Liver (tissue), 9 donors: ENCODE results near the gene FAT2. TPM values are rescaled to one million over a fixed set of nuclear protein-coding genes. Genes with fewer than 3 reads are reported as not detected.

Source experiments
- DNase-seq: peaks from one replicate; pipeline ENCODE4 v3.0.0-alpha.2; 2017; ENCODE audit warnings: low spot score
- H3K27ac ChIP-seq, 2 donors: one replicate each; pipeline ENCODE4 v1.7.0; 2013; ENCODE audit warnings: inconsistent platforms in 2 of 2, low read length in 2 of 2, control low read depth in 1 of 2, low read depth in 1 of 2, mild to moderate bottlenecking in 1 of 2
- H3K27me3 ChIP-seq, 4 donors: one replicate each; pipeline versions ENCODE4 v1.6.1 to v1.7.0; 2013; ENCODE audit warnings: low read length in 3 of 4, inconsistent platforms in 1 of 4, mild to moderate bottlenecking in 1 of 4, moderate library complexity in 1 of 4; ENCODE audit not compliant: control insufficient read depth in 4 of 4, insufficient read depth in 4 of 4
- H3K36me3 ChIP-seq, 4 donors: one replicate each; pipeline versions ENCODE4 v1.6.1 to v1.7.0; 2013; ENCODE audit warnings: low read length in 3 of 4, mild to moderate bottlenecking in 3 of 4, low read depth in 1 of 4, moderate library complexity in 1 of 4; ENCODE audit not compliant: control insufficient read depth in 4 of 4, insufficient read depth in 3 of 4
- H3K4me1 ChIP-seq, 4 donors: one replicate each; pipeline versions ENCODE4 v1.6.1 to v1.7.0; 2013; ENCODE audit warnings: low read length in 3 of 4, mild to moderate bottlenecking in 3 of 4, moderate library complexity in 1 of 4; ENCODE audit not compliant: control insufficient read depth in 4 of 4, insufficient read depth in 4 of 4
- H3K4me3 ChIP-seq, 3 donors: one replicate each; pipeline versions ENCODE4 v1.6.1 to v1.7.0; 2013; ENCODE audit warnings: low read length in 3 of 3, control low read depth in 1 of 3, low read depth in 1 of 3, mild to moderate bottlenecking in 1 of 3
- H3K9ac ChIP-seq, 2 donors: one replicate each; pipeline ENCODE4 v1.7.0; 2013; ENCODE audit warnings: low read length in 2 of 2, mild to moderate bottlenecking in 2 of 2, moderate library complexity in 2 of 2, control low read depth in 1 of 2, low read depth in 1 of 2
- H3K9me3 ChIP-seq, 4 donors: one replicate each; pipeline versions ENCODE4 v1.6.1 to v1.7.0; 2013; ENCODE audit warnings: low read length in 3 of 4; ENCODE audit not compliant: control insufficient read depth in 4 of 4
- FOXA2 ChIP-seq: IDR thresholded peaks from 2 replicates; pipeline ENCODE4 v1.6.1; 2016; ENCODE audit warnings: antibody characterized with exemption
- GABPA ChIP-seq, 2 donors: IDR thresholded peaks in 1 of 2; conservative IDR thresholded peaks in 1 of 2; 2 replicates each; pipeline ENCODE4 v1.6.1; 2016; ENCODE audit warnings: antibody characterized with exemption in 2 of 2, mild to moderate bottlenecking in 1 of 2, moderate library complexity in 1 of 2
- HNF4A ChIP-seq, 2 donors: conservative IDR thresholded peaks; 2 replicates each; pipeline ENCODE4 v1.6.1; 2016; ENCODE audit warnings: antibody characterized with exemption in 2 of 2, mild to moderate bottlenecking in 2 of 2
- JUND ChIP-seq, 2 donors: IDR thresholded peaks; 2 replicates each; pipeline ENCODE4 v1.6.1; 2016; ENCODE audit warnings: antibody characterized with exemption in 2 of 2
- MAX ChIP-seq: IDR thresholded peaks from 2 replicates; pipeline ENCODE4 v1.6.1; 2016; ENCODE audit warnings: antibody characterized with exemption
- NR2F2 ChIP-seq: IDR thresholded peaks from 2 replicates; pipeline ENCODE4 v1.6.1; 2016; ENCODE audit warnings: antibody characterized with exemption
- RAD21 ChIP-seq, 2 donors: IDR thresholded peaks; 2 replicates each; pipeline ENCODE4 v1.6.1; 2016; ENCODE audit warnings: antibody characterized with exemption in 2 of 2, mild to moderate bottlenecking in 2 of 2
- RXRA ChIP-seq, 2 donors: IDR thresholded peaks; 2 replicates each; pipeline ENCODE4 v1.6.1; 2017 to 2018; ENCODE audit warnings: antibody characterized with exemption in 2 of 2, mild to moderate bottlenecking in 1 of 2
- SP1 ChIP-seq: IDR thresholded peaks from 2 replicates; pipeline ENCODE4 v1.6.1; 2018; ENCODE audit warnings: antibody characterized with exemption, mild to moderate bottlenecking
- TAF1 ChIP-seq: conservative IDR thresholded peaks from 2 replicates; pipeline ENCODE4 v1.6.1; 2016; ENCODE audit warnings: antibody characterized with exemption, mild to moderate bottlenecking
- YY1 ChIP-seq: IDR thresholded peaks from 2 replicates; pipeline ENCODE4 v1.6.1; 2016; ENCODE audit warnings: antibody characterized with exemption, mild to moderate bottlenecking
- WGBS: extraction: QIAGEN DNeasy Blood & Tissue Kit; methylation state at CpG from one replicate; pipeline ENCODE4 v1.1.7; 2013; 5-methylcytosine and 5-hydroxymethylcytosine counted together
- polyA plus RNA-seq, 2 donors: library from polyadenylated mRNA; stranded (reverse) in 1 of 2; unstranded in 1 of 2; fragments of 200-250 nt in 1 of 2; fragments of >200 nt in 1 of 2; fragmentation: Nextera tagmentation in 1 of 2; extraction: Ambion mirVana in 1 of 2; gene quantifications; one replicate each; pipeline versions ENCODE4 v1.2.1 to v1.2.3, GENCODE V29; 2013 to 2015
- total RNA-seq, 2 donors: library from RNA; depleted of rRNA; stranded (reverse); fragments of >200 nt; gene quantifications; one replicate each; pipeline ENCODE4 v1.2.3, GENCODE V29; 2014
- TF ChIP-seq, protein P1 (sequence below): IDR thresholded peaks from 2 replicates; pipeline ENCODE4 v1.6.1; 2016; ENCODE audit warnings: antibody characterized with exemption
- TF ChIP-seq, protein P2 (sequence below): IDR thresholded peaks from 2 replicates; pipeline ENCODE4 v1.6.1; 2016; ENCODE audit warnings: antibody characterized with exemption, mild to moderate bottlenecking
- donor health status: healthy.
- donor health status: healthy.
- donor health status: healthy.
- donor health status: healthy.
- donor health status: healthy.

FAT2 gene
- total and polyA plus RNA-seq, 4 donors: under 0.01 to 0.07 TPM; not detected in 2

- TF ChIP-seq TAF1: no peak
Measured at GRCh38 chr5:151617841-151618710, 26.9 kb upstream of the FAT2 start (continued).

DNA sequence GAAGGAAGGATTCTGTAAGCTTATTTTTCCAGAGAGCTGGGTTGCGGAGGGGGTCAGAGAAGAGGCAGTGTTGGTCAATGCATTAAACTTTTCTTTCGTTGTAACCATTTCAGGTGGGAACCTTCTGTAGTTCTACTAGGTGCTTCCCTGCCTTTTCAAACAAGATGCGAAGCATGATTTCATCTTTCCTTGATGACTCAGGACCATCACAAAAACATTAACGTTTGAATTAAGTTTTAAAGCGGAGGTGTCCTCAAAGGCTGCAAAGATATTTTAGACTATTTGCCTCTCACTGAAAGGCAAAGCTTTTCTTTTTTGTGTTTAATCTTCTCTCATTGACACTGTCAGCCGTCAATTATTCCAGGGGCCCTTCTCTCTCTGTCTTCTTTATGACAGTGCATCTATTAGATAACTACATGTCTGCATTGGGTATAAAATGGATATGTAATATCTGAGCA lies 26.3 kb upstream of the FAT2 start:
- no peak for TF ChIP-seq YY1
- TF ChIP-seq MAX: no peak
- TF ChIP-seq JUND (IDR thresholded peaks at IDR 0.05): no peak
- TF ChIP-seq TAF1: no peak
- no peak overlapping the region for H3K27ac ChIP-seq
- DNase-seq: no peak
- no peaks in the 10 kb centered on the region for H3K4me1 ChIP-seq
- no peaks in the 10 kb centered on the region for H3K36me3 ChIP-seq
- WGBS: 85% methylated on average over 6 of the region's 6 CpGs
- peaks cover 0 to 3% (median 0%) of the 10 kb centered on the region in 4 donors for H3K9me3 ChIP-seq
- no peak overlapping the region for H3K9ac ChIP-seq
- peaks cover 0 to 3% (median 1%) of the 10 kb centered on the region in 4 donors for H3K27me3 ChIP-seq
- H3K4me3 ChIP-seq: no peak overlapping the region

- Histone ChIP-seq H3K9me3 (peaks cover 0 to 3% (median 0%) of the 10 kb centered on the region in 4 donors), H3K36me3 (no peaks in the 10 kb centered on the region), H3K4me1 (no peaks in the 10 kb centered on the region), H3K27me3 (no peaks in the 10 kb centered on the region), H3K9ac (no peak overlapping the region), H3K4me3 (no peak overlapping the region), H3K27ac (no peak overlapping the region)
- 71% methylated on average over 4 of the region's 4 CpGs for WGBS
- no peak for TF ChIP-seq RAD21 (IDR thresholded peaks at IDR 0.05)
- DNase-seq: no peak
Measured at GRCh38 chr5:151615431-151615830, 24.3 kb upstream of the FAT2 start.

DNA sequence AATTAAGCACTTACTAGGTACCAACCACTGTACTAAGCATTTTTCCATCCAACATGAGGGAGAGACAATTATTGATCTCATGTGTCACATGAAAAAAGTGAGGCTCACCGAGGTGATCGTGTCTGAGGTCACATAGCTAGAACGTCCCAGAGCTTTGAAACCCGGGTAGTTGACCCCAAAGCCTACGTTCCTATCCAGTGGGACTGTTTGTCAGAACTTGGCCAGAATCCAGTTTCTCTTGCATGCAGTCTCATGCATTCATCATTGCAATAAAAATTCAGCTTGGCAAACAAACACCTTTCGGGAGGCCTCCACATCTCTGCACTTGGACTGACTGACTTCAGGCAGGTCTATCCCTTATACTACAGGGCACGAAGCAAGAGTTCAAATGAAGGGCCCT lies 23.4 kb upstream of the FAT2 start:
- Histone ChIP-seq H3K27me3 (peaks cover 0 to 4% (median 0%) of the 10 kb centered on the region in 4 donors), H3K9ac (no peak overlapping the region), H3K27ac (no peak overlapping the region), H3K36me3 (no peaks in the 10 kb centered on the region), H3K4me1 (no peaks in the 10 kb centered on the region), H3K9me3 (peaks cover 0 to 3% (median 0%) of the 10 kb centered on the region in 4 donors), H3K4me3 (no peak overlapping the region)
- TF ChIP-seq RXRA (IDR thresholded peaks at IDR 0.05): peak; percentile 65 to 66
- TF ChIP-seq FOXA2: no peak
- TF ChIP-seq, protein P1, sequence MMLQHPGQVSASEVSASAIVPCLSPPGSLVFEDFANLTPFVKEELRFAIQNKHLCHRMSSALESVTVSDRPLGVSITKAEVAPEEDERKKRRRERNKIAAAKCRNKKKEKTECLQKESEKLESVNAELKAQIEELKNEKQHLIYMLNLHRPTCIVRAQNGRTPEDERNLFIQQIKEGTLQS: no peak
- 35% methylated on average over 7 of the region's 7 CpGs for WGBS
- DNase-seq: no peak

- H3K4me1 ChIP-seq: no peaks in the 10 kb centered on the region
- H3K36me3 ChIP-seq: no peaks in the 10 kb centered on the region
- H3K27ac ChIP-seq: no peak overlapping the region
- no peak overlapping the region for H3K4me3 ChIP-seq
- DNase-seq: no peak
- peaks cover 0 to 4% (median 0%) of the 10 kb centered on the region in 4 donors for H3K27me3 ChIP-seq
- no peak overlapping the region for H3K9ac ChIP-seq
- H3K9me3 ChIP-seq: no peaks in the 10 kb centered on the region
- WGBS: 33% methylated on average over 8 of the region's 8 CpGs
- TF ChIP-seq TAF1: no peak
- no peak for TF ChIP-seq RAD21 (IDR thresholded peaks at IDR 0.05)
- no peak for TF ChIP-seq MAX
- TF ChIP-seq, protein P2, sequence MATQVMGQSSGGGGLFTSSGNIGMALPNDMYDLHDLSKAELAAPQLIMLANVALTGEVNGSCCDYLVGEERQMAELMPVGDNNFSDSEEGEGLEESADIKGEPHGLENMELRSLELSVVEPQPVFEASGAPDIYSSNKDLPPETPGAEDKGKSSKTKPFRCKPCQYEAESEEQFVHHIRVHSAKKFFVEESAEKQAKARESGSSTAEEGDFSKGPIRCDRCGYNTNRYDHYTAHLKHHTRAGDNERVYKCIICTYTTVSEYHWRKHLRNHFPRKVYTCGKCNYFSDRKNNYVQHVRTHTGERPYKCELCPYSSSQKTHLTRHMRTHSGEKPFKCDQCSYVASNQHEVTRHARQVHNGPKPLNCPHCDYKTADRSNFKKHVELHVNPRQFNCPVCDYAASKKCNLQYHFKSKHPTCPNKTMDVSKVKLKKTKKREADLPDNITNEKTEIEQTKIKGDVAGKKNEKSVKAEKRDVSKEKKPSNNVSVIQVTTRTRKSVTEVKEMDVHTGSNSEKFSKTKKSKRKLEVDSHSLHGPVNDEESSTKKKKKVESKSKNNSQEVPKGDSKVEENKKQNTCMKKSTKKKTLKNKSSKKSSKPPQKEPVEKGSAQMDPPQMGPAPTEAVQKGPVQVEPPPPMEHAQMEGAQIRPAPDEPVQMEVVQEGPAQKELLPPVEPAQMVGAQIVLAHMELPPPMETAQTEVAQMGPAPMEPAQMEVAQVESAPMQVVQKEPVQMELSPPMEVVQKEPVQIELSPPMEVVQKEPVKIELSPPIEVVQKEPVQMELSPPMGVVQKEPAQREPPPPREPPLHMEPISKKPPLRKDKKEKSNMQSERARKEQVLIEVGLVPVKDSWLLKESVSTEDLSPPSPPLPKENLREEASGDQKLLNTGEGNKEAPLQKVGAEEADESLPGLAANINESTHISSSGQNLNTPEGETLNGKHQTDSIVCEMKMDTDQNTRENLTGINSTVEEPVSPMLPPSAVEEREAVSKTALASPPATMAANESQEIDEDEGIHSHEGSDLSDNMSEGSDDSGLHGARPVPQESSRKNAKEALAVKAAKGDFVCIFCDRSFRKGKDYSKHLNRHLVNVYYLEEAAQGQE: no peak
- no peak for TF ChIP-seq SP1
- no peak for TF ChIP-seq NR2F2
- TF ChIP-seq, protein P1: no peak
- TF ChIP-seq FOXA2: no peak
- TF ChIP-seq HNF4A (conservative IDR thresholded peaks at IDR 0.05): no peak
- no peak for TF ChIP-seq GABPA (IDR thresholded peaks at IDR 0.05 in 1 of 2, conservative IDR thresholded peaks at IDR 0.05 in 1 of 2)
- no peak for TF ChIP-seq YY1
Measured at GRCh38 chr5:151612689-151613427, 21.7 kb upstream of the FAT2 start.
